ENCODE results near the gene INCENP. TPM values are rescaled to one million over a fixed set of nuclear protein-coding genes. Genes with fewer than 3 reads are reported as not detected.

Gene INCENP
- total and polyA plus RNA-seq, 2 of the 13 experiments (the other 11 are each of a cell fraction or from before 2014, with no cell fraction given) = 14.1 to 37.3 TPM

GRCh38 chr11:62128835-62129234 is 5.0 kb downstream of the INCENP start:
- Histone ChIP-seq H2AFZ (ENCODE audit: low read length) (no peak overlapping the region), H3K4me2 (ENCODE audit: low read depth, low read length) (no peak overlapping the region), H3K9ac (ENCODE audit: insufficient read depth, low read depth, low read length) (no peak overlapping the region), H3K9me3 (ENCODE audit: low read length) (no peaks in the 10 kb centered on the region), H3K27ac (ENCODE audit: extremely low read length, insufficient read depth, low read length) (no peak overlapping the region), H3K79me2 (ENCODE audit: insufficient read depth, low read length) (peaks cover 76% of the 10 kb centered on the region), H3K27me3 (ENCODE audit: control insufficient read depth in 1 of 2, insufficient read depth in 2 of 2, low read length in 2 of 2) (no peaks in the 10 kb centered on the region; a peak in 1 of 5 replicates), H4K20me1 (ENCODE audit: insufficient read depth, low read length) (no peaks in the 10 kb centered on the region), H3K4me1 (ENCODE audit: insufficient read depth, low read length) (peaks cover 18% of the 10 kb centered on the region), H3K36me3 (replicated peaks in 1 of 2; ENCODE audit: control insufficient read depth in 1 of 2, insufficient read depth in 2 of 2, low read length in 2 of 2) (peaks cover 21 to 60% of the 10 kb centered on the region in 2 experiments; a peak in 4 of 5 replicates), H3K4me3 (replicated peaks in 1 of 3; ENCODE audit: insufficient read depth in 1 of 3, low read depth in 2 of 3, low read length in 3 of 3) (no peak overlapping the region)
- in situ Hi-C loops (cut with HindIII; ENCODE audit: extremely low pct_ligation_motif_present, low pct_unique_long_range_greater_than_20kb) (no loop called here), intact Hi-C loops (cut with micrococcal nuclease; ENCODE audit: unreplicated experiment) (no loop called here)
- DNase-seq (ENCODE audit: low spot score) = no peak
- ATAC-seq = no peak
- ChIA-PET POLR2A (no interaction called here), CTCF (ENCODE audit: low intra/inter-chr PET ratio, low total read pairs) (no interaction called here)
- WGBS (ENCODE audit: low lambda C conversion rate) = 93% methylated on average over 7 of the region's 7 CpGs
- BruUV-seq (replicated peaks) = no TSS peak
- TF ChIP-seq FUBP1 (CRISPR knock-in tag; IDR thresholded peaks at IDR 0.05; ENCODE audit: borderline replicate concordance) (no peak), ATRX (CRISPR knock-in tag; IDR thresholded peaks at IDR 0.05; ENCODE audit: borderline replicate concordance) (no peak), ZFX (CRISPR knock-in tag; IDR thresholded peaks at IDR 0.05; ENCODE audit: low read depth) (no peak), ATF1 (CRISPR knock-in tag; IDR thresholded peaks at IDR 0.05) (no peak), IRX3 (CRISPR knock-in tag; IDR thresholded peaks at IDR 0.05; ENCODE audit: borderline replicate concordance, low read depth) (no peak), MIXL1 (CRISPR knock-in tag; IDR thresholded peaks at IDR 0.05) (no peak)
- no peak for FAIRE-seq

GRCh38 chr11:62129590-62130282 is 5.9 kb downstream of the INCENP start:
- Histone ChIP-seq H2AFZ (ENCODE audit: low read length) (no peak overlapping the region), H3K4me3 (replicated peaks in 1 of 3; ENCODE audit: insufficient read depth in 1 of 3, low read depth in 2 of 3, low read length in 3 of 3) (no peak overlapping the region), H3K4me2 (ENCODE audit: low read depth, low read length) (no peak overlapping the region), H4K20me1 (ENCODE audit: insufficient read depth, low read length) (no peaks in the 10 kb centered on the region), H3K36me3 (replicated peaks in 1 of 2; ENCODE audit: control insufficient read depth in 1 of 2, insufficient read depth in 2 of 2, low read length in 2 of 2) (peaks cover 21 to 61% of the 10 kb centered on the region in 2 experiments; a peak in 4 of 5 replicates), H3K9ac (ENCODE audit: insufficient read depth, low read depth, low read length) (no peak overlapping the region), H3K79me2 (ENCODE audit: insufficient read depth, low read length) (peaks cover 70% of the 10 kb centered on the region), H3K9me3 (ENCODE audit: low read length) (no peaks in the 10 kb centered on the region), H3K27me3 (ENCODE audit: control insufficient read depth in 1 of 2, insufficient read depth in 2 of 2, low read length in 2 of 2) (no peaks in the 10 kb centered on the region; a peak in 1 of 5 replicates), H3K4me1 (ENCODE audit: insufficient read depth, low read length) (peaks cover 18% of the 10 kb centered on the region), H3K27ac (ENCODE audit: extremely low read length, insufficient read depth, low read length) (no peak overlapping the region)
- FAIRE-seq (no peak), ATAC-seq (no peak), DNase-seq (ENCODE audit: low spot score) (no peak)
- POLR2A ChIA-PET = no interaction called here
- WGBS (ENCODE audit: low lambda C conversion rate) = 94% methylated on average over 6 of the region's 28 CpGs
- in situ Hi-C loops (cut with HindIII; ENCODE audit: extremely low pct_ligation_motif_present, low pct_unique_long_range_greater_than_20kb) (no loop called here), intact Hi-C loops (cut with micrococcal nuclease; ENCODE audit: unreplicated experiment) (no loop called here)
- CTCF ChIA-PET (ENCODE audit: low intra/inter-chr PET ratio, low total read pairs) = no interaction called here
- BruUV-seq (replicated peaks) = no TSS peak
- TF ChIP-seq HDAC2 (CRISPR knock-in tag; IDR thresholded peaks at IDR 0.05) (no peak), ZBTB49 (CRISPR knock-in tag; IDR thresholded peaks at IDR 0.05; ENCODE audit: borderline replicate concordance) (no peak), MTA1 (CRISPR knock-in tag; IDR thresholded peaks at IDR 0.05; ENCODE audit: borderline replicate concordance) (no peak), ETS1 (CRISPR knock-in tag; IDR thresholded peaks at IDR 0.05) (no peak), SP1 (IDR thresholded peaks at IDR 0.05) (no peak), SP1 (CRISPR knock-in tag; IDR thresholded peaks at IDR 0.05) (no peak), GTF2F1 (IDR thresholded peaks at IDR 0.05; ENCODE audit: low read length) (no peak), NFRKB (IDR thresholded peaks at IDR 0.05) (no peak)

Measured in HepG2 (cell line).